K562 (cell line): Measurements from ENCODE around the gene SLC34A1. TPM values are rescaled to one million over a fixed set of nuclear protein-coding genes. Genes with fewer than 3 reads are reported as not detected.

Source experiments
- BCOR ChIP-seq: fragments of 450-650 bp; IDR thresholded peaks from 2 replicates; pipeline ENCODE4 v1.6.1; 2016
- CEBPG ChIP-seq, 3 experiments: fragments of 200-800 bp in 1 of 3; sonication (Bioruptor generic) in 1 of 3; sonication (generic) in 1 of 3; formaldehyde crosslinking in 1 of 3; IDR thresholded peaks in 2 of 3; conservative IDR thresholded peaks in 1 of 3; 2 replicates each; pipeline versions ENCODE4 v1.6.1 to v1.8.0; 2016 to 2022; ENCODE audit warnings: missing compliant biosample characterization in 2 of 3, missing genetic modification characterization in 2 of 3, mild to moderate bottlenecking in 1 of 3, missing genetic modification reagents in 1 of 3
- EGR1 ChIP-seq: fragments of 450-650 bp; conservative IDR thresholded peaks from 2 replicates; pipeline ENCODE4 v1.6.1; 2017; ENCODE audit warnings: mild to moderate bottlenecking
- ETV5 ChIP-seq: sonication (generic); formaldehyde crosslinking; IDR thresholded peaks from 2 replicates; pipeline ENCODE4 v1.4.0; 2020; ENCODE audit warnings: low read depth, mild to moderate bottlenecking, missing genetic modification reagents
- RBM34 ChIP-seq: fragments of 200-400 bp; formaldehyde crosslinking; IDR thresholded peaks from 2 replicates; pipeline ENCODE4 v1.6.1; 2018; ENCODE audit warnings: low read length, borderline replicate concordance; ENCODE audit not compliant: insufficient read depth
- RCOR1 ChIP-seq, 2 experiments: IDR thresholded peaks; 2 replicates each; pipeline ENCODE4 v1.6.1; 2012; ENCODE audit warnings: low read depth in 2 of 2, low read length in 2 of 2, borderline replicate concordance in 1 of 2, improper control_type of control experiment in 1 of 2
- SUPT5H ChIP-seq: fragments of 450-650 bp; IDR thresholded peaks from 2 replicates; pipeline ENCODE4 v1.6.1; 2016
- TCF3 ChIP-seq: sonication (generic); formaldehyde crosslinking; IDR thresholded peaks from 2 replicates; pipeline ENCODE4 v1.4.0; 2020; ENCODE audit warnings: mild to moderate bottlenecking, missing genetic modification reagents
- THAP12 ChIP-seq: fragments of 250-450 bp; sonication (Bioruptor Pico); IDR thresholded peaks from 2 replicates; pipeline ENCODE4 v1.9.0; 2021; ENCODE audit warnings: mild to moderate bottlenecking, inconsistent platforms
- ZBTB7A ChIP-seq: IDR thresholded peaks from 2 replicates; pipeline ENCODE4 v1.6.1; 2011; ENCODE audit warnings: low read depth, mild to moderate bottlenecking, low read length, moderate library complexity, borderline replicate concordance; ENCODE audit not compliant: control insufficient read depth
- polyA plus RNA-seq, 8 experiments: library from polyadenylated mRNA; depleted of rRNA in 4 of 8; stranded (reverse) in 5 of 8; unstranded in 3 of 8; fragments of >200 nt; fragmentation: Nextera tagmentation in 2 of 8; fragmentation: Illumina TruSeq in 1 of 8; extraction: Ambion mirVana in 2 of 8; extraction: Trizol in 1 of 8; gene quantifications; 2 replicates each; pipeline versions ENCODE4 v1.2.1 to v1.2.3, GENCODE V29; 2011 to 2014; ENCODE audit warnings: inconsistent platforms in 1 of 8, missing spikeins in 1 of 8
- total RNA-seq, 7 experiments: library from RNA; depleted of rRNA in 6 of 7; stranded (reverse); fragments of >200 nt in 6 of 7; fragmentation: Illumina TruSeq in 2 of 7; extraction: Trizol in 2 of 7; gene quantifications; 2 replicates each; pipeline versions ENCODE4 v1.2.1 to v1.2.3, GENCODE V29; 2011 to 2021; ENCODE audit warnings: low replicate concordance in 1 of 7

SLC34A1 gene
- total and polyA plus RNA-seq, 9 of the 15 experiments (the other 6 are each of a cell fraction or from before 2014, with no cell fraction given): not detected

- TF ChIP-seq SUPT5H: 0 out of 2 replicates have a peak, but pooled peaks have one; percentile 19
- peak; percentile 14; the same call in 1 of the 2 replicates for TF ChIP-seq ZBTB7A
- TF ChIP-seq EGR1: peak; percentile 76
- TF ChIP-seq TCF3 (CRISPR knock-in tag): 0 out of 2 replicates have a peak, but pooled peaks have one; percentile 4
- 0 out of 2 replicates have a peak, but pooled peaks have one; percentile 18 for TF ChIP-seq BCOR
- no peak for TF ChIP-seq ETV5 (CRISPR knock-in tag)
- TF ChIP-seq RCOR1 (IDR thresholded peaks at IDR 0.05; ENCODE audit: borderline replicate concordance in 1 of 2, low read depth in 2 of 2, low read length in 2 of 2): peak in 1 of 2 experiments; percentile 35; a peak in 1 of 4 replicates
- TF ChIP-seq RBM34: no peak
- TF ChIP-seq CEBPG (CRISPR knock-in tag; IDR thresholded peaks at IDR 0.05): no peak
- 0 out of 4 replicates have a peak, but pooled peaks of 1 of the 2 experiments have one; percentile 21 for TF ChIP-seq CEBPG (tag; conservative IDR thresholded peaks at IDR 0.05 in 1 of 2, IDR thresholded peaks at IDR 0.05 in 1 of 2)
- TF ChIP-seq THAP12 (CRISPR knock-in tag): no peak
- TF ChIP-seq, all 486 proteins: peak for 14
Observed at GRCh38 chr5:177429248-177430040, 45.2 kb downstream of the SLC34A1 start (continued).
